ENCODE measurements around the gene SEMA3F. TPM values are rescaled to one million over a fixed set of nuclear protein-coding genes. Genes with fewer than 3 reads are reported as not detected.

Gene SEMA3F
- total RNA-seq, 1 donor from 2014 or later, result 78.1 TPM

- TF ChIP-seq CTCF (IDR thresholded peaks at IDR 0.05) (no peak), POLR2AphosphoS5 (IDR thresholded peaks at IDR 0.05; ENCODE audit: insufficient read depth in 1 of 2, low read depth in 1 of 2) (no peak), POLR2A (IDR thresholded peaks at IDR 0.05) (no peak)
Observed at GRCh38 chr3:50122661-50123391, 32.3 kb upstream of the SEMA3F start.

GRCh38 chr3:50123394-50124051 lies 31.6 kb upstream of the SEMA3F start:
- no peak for DNase-seq (ENCODE audit: extremely low spot score in 2 of 2)
- TF ChIP-seq POLR2AphosphoS5 (IDR thresholded peaks at IDR 0.05; ENCODE audit: insufficient read depth in 1 of 2, low read depth in 1 of 2), result no peak
- Histone ChIP-seq H3K4me1 (peaks cover 51% of the 10 kb centered on the region), H3K27me3 (no peaks in the 10 kb centered on the region), H3K27ac (no peak overlapping the region), H3K36me3 (peaks cover 3 to 11% of the 10 kb centered on the region in 2 donors), H3K9me3 (no peaks in the 10 kb centered on the region), H3K4me3 (no peak overlapping the region)
- intact Hi-C loops (cut with DNase I), result loop anchor here (10.0 kb wide), 1 partner anchor 151 kb away; the partner anchor contains the start of gene LSMEM2

More at GRCh38 chr3:50122661-50123391, 32.3 kb upstream of the SEMA3F start:
- Histone ChIP-seq H3K9me3 (no peaks in the 10 kb centered on the region), H3K27me3 (no peaks in the 10 kb centered on the region), H3K4me3 (no peak overlapping the region), H3K36me3 (peaks cover 3 to 15% of the 10 kb centered on the region in 2 donors), H3K4me1 (peaks cover 51% of the 10 kb centered on the region), H3K27ac (no peak overlapping the region)
- no peak for DNase-seq (ENCODE audit: extremely low spot score in 2 of 2)
- intact Hi-C loops (cut with DNase I), result loop anchor here (10.0 kb wide), 1 partner anchor 152 kb away; the partner anchor contains the start of gene LSMEM2

GRCh38 chr3:50124052-50124799 lies 30.9 kb upstream of the SEMA3F start:
- DNase-seq (ENCODE audit: extremely low spot score in 2 of 2), result no peak
- TF ChIP-seq POLR2A (IDR thresholded peaks at IDR 0.05) (no peak), CTCF (IDR thresholded peaks at IDR 0.05) (no peak), POLR2AphosphoS5 (IDR thresholded peaks at IDR 0.05; ENCODE audit: insufficient read depth in 1 of 2, low read depth in 1 of 2) (no peak)
- Histone ChIP-seq H3K36me3 (peaks cover 0 to 10% of the 10 kb centered on the region in 2 donors), H3K9me3 (no peaks in the 10 kb centered on the region), H3K27ac (no peak overlapping the region), H3K4me1 (peaks cover 51% of the 10 kb centered on the region), H3K27me3 (no peaks in the 10 kb centered on the region), H3K4me3 (no peak overlapping the region)
- intact Hi-C loops (cut with DNase I), result loop anchor here (10.0 kb wide), 1 partner anchor 151 kb away; the partner anchor contains the start of gene LSMEM2

- Histone ChIP-seq H3K27ac (no peak overlapping the region), H3K27me3 (no peaks in the 10 kb centered on the region), H3K4me1 (peaks cover 51% of the 10 kb centered on the region), H3K4me3 (no peak overlapping the region), H3K36me3 (peaks cover 0 to 4% of the 10 kb centered on the region in 2 donors), H3K9me3 (no peaks in the 10 kb centered on the region)
- no peak for DNase-seq (ENCODE audit: extremely low spot score in 2 of 2)
- intact Hi-C loops (cut with DNase I), result loop anchor here (10.0 kb wide), 1 partner anchor 150 kb away; the partner anchor contains the start of gene LSMEM2
- TF ChIP-seq POLR2AphosphoS5 (IDR thresholded peaks at IDR 0.05; ENCODE audit: insufficient read depth in 1 of 2, low read depth in 1 of 2) (no peak), POLR2A (IDR thresholded peaks at IDR 0.05) (no peak), CTCF (IDR thresholded peaks at IDR 0.05) (no peak)
Observed at GRCh38 chr3:50124800-50125178, 30.3 kb upstream of the SEMA3F start.
